ENCODE data around the gene TMEM209. TPM values are rescaled to one million over a fixed set of nuclear protein-coding genes. Genes with fewer than 3 reads are reported as not detected.

TMEM209 gene
- 13.4 to 17.6 TPM (median 13.7 TPM) in 5 replicates for total RNA-seq (2022; extraction: Qiagen RNA extraction; ENCODE audit: low read depth)

GRCh38 chr7:130205084-130205947, at the start of gene TMEM209:
Gene TMEM209, minus strand, starts transcription at chr7:130205406. Its CDS starts 31 bp downstream, at chr7:130205375.

GRCh38 chr7:130207642-130208041, 2.4 kb upstream of the TMEM209 start, which contains the start of gene SSMEM1:
Gene SSMEM1, plus strand, starts transcription at chr7:130207860. Its CDS starts 51 bp downstream, at chr7:130207911.

Other genes with a start within 250 kb of the TMEM209 start
- gene ZC3HC1, start 154.0 kb downstream of the TMEM209 start, total RNA-seq (2022; extraction: Qiagen RNA extraction; ENCODE audit: low read depth), result 24.3 to 26.9 TPM (median 26.1 TPM) in 5 replicates
- 9.4 to 15.9 TPM (median 13.7 TPM) in 5 replicates for gene KLHDC10, start 134.9 kb downstream of the TMEM209 start, total RNA-seq (2022; extraction: Qiagen RNA extraction; ENCODE audit: low read depth)
- not detected in 5 replicates for gene SSMEM1, start 2.5 kb upstream of the TMEM209 start, total RNA-seq (2022; extraction: Qiagen RNA extraction; ENCODE audit: low read depth)
- 0.10 TPM in 1 of 5 replicates, not detected in the others for gene CPA2, start 61.5 kb upstream of the TMEM209 start, total RNA-seq (2022; extraction: Qiagen RNA extraction; ENCODE audit: low read depth)
- gene CPA4, start 87.8 kb upstream of the TMEM209 start, total RNA-seq (2022; extraction: Qiagen RNA extraction; ENCODE audit: low read depth), result 3.2 to 5.4 TPM (median 4.7 TPM) in 5 replicates
- gene CPA5, start 139.4 kb upstream of the TMEM209 start, total RNA-seq (2022; extraction: Qiagen RNA extraction; ENCODE audit: low read depth), result not detected in 5 replicates
- not detected in 5 replicates for gene CPA1, start 175.1 kb upstream of the TMEM209 start, total RNA-seq (2022; extraction: Qiagen RNA extraction; ENCODE audit: low read depth)
- gene CEP41, start 235.6 kb upstream of the TMEM209 start, total RNA-seq (2022; extraction: Qiagen RNA extraction; ENCODE audit: low read depth), result 11.9 to 14.3 TPM (median 13.9 TPM) in 5 replicates

Measured in A549 treated with GW870086 at 1 μM for 4 hours (cell line).